Measurements from ENCODE around the gene GPRC5B.

The GPRC5B gene

DNA sequence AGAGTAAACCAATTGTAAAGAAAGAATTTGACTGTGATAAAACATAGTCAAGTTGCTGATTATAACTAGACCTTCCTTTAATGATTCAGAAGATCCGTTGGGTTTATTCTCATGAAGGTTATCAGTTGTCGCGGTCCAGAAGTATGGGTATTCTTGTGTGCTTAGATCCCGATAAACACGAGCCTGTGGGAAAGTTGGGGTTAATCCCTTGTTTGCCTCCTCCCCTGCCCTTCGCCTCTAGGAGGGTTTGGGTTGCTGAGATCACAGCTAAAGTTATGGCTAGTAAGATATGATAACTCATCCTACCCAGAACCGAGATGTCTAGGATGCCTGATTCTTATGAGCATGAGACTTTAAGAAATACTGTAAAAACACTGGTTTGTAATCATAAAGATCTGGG lies 66.8 kb downstream of the GPRC5B start:
- TF ChIP-seq CREB1 (IDR thresholded peaks at IDR 0.05; ENCODE audit: low read depth): no peak
- no peak for TF ChIP-seq ZBTB7A (IDR thresholded peaks at IDR 0.05; ENCODE audit: low read depth)
- no peak for TF ChIP-seq FOXM1 (IDR thresholded peaks at IDR 0.05; ENCODE audit: borderline replicate concordance, low read depth)

- TF ChIP-seq TCF12 (IDR thresholded peaks at IDR 0.05; ENCODE audit: low read depth) (no peak), MAX (IDR thresholded peaks at IDR 0.05) (no peak), RAD21 (IDR thresholded peaks at IDR 0.05; ENCODE audit: low read depth) (no peak), FOXM1 (IDR thresholded peaks at IDR 0.05; ENCODE audit: borderline replicate concordance, low read depth) (no peak), NFIC (IDR thresholded peaks at IDR 0.05) (no peak), TAF1 (IDR thresholded peaks at IDR 0.05; ENCODE audit: low read depth) (no peak)
- TF ChIP-seq, protein P1, sequence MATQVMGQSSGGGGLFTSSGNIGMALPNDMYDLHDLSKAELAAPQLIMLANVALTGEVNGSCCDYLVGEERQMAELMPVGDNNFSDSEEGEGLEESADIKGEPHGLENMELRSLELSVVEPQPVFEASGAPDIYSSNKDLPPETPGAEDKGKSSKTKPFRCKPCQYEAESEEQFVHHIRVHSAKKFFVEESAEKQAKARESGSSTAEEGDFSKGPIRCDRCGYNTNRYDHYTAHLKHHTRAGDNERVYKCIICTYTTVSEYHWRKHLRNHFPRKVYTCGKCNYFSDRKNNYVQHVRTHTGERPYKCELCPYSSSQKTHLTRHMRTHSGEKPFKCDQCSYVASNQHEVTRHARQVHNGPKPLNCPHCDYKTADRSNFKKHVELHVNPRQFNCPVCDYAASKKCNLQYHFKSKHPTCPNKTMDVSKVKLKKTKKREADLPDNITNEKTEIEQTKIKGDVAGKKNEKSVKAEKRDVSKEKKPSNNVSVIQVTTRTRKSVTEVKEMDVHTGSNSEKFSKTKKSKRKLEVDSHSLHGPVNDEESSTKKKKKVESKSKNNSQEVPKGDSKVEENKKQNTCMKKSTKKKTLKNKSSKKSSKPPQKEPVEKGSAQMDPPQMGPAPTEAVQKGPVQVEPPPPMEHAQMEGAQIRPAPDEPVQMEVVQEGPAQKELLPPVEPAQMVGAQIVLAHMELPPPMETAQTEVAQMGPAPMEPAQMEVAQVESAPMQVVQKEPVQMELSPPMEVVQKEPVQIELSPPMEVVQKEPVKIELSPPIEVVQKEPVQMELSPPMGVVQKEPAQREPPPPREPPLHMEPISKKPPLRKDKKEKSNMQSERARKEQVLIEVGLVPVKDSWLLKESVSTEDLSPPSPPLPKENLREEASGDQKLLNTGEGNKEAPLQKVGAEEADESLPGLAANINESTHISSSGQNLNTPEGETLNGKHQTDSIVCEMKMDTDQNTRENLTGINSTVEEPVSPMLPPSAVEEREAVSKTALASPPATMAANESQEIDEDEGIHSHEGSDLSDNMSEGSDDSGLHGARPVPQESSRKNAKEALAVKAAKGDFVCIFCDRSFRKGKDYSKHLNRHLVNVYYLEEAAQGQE (IDR thresholded peaks at IDR 0.05; ENCODE audit: low read depth): no peak
Observed at GRCh38 chr16:19817122-19817521, 67.5 kb downstream of the GPRC5B start.

- TF ChIP-seq TAF1 (IDR thresholded peaks at IDR 0.05; ENCODE audit: low read depth): no peak
- TF ChIP-seq, protein P1 (IDR thresholded peaks at IDR 0.05; ENCODE audit: low read depth): no peak
- no peak for TF ChIP-seq CEBPB (IDR thresholded peaks at IDR 0.05)
- TF ChIP-seq EGR1 (IDR thresholded peaks at IDR 0.05): no peak
- TF ChIP-seq ZBTB7A (IDR thresholded peaks at IDR 0.05; ENCODE audit: low read depth): no peak
- TF ChIP-seq, protein P2, sequence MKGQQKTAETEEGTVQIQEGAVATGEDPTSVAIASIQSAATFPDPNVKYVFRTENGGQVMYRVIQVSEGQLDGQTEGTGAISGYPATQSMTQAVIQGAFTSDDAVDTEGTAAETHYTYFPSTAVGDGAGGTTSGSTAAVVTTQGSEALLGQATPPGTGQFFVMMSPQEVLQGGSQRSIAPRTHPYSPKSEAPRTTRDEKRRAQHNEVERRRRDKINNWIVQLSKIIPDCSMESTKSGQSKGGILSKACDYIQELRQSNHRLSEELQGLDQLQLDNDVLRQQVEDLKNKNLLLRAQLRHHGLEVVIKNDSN (IDR thresholded peaks at IDR 0.05): no peak
- no peak for TF ChIP-seq NFIC (IDR thresholded peaks at IDR 0.05)
- no peak for TF ChIP-seq CREB1 (IDR thresholded peaks at IDR 0.05; ENCODE audit: low read depth)
- no peak for TF ChIP-seq TCF12 (IDR thresholded peaks at IDR 0.05; ENCODE audit: low read depth)
- no peak for TF ChIP-seq FOXM1 (IDR thresholded peaks at IDR 0.05; ENCODE audit: borderline replicate concordance, low read depth)
- no peak for TF ChIP-seq EP300 (IDR thresholded peaks at IDR 0.05; ENCODE audit: borderline replicate concordance)
- no peak for TF ChIP-seq RAD21 (IDR thresholded peaks at IDR 0.05; ENCODE audit: low read depth)
- TF ChIP-seq MAX (IDR thresholded peaks at IDR 0.05): no peak
- no peak for TF ChIP-seq TEAD4 (IDR thresholded peaks at IDR 0.05)
- TF ChIP-seq YY1 (IDR thresholded peaks at IDR 0.05; ENCODE audit: low read depth): no peak
Observed at GRCh38 chr16:19815418-19815817, 69.2 kb downstream of the GPRC5B start.

DNA sequence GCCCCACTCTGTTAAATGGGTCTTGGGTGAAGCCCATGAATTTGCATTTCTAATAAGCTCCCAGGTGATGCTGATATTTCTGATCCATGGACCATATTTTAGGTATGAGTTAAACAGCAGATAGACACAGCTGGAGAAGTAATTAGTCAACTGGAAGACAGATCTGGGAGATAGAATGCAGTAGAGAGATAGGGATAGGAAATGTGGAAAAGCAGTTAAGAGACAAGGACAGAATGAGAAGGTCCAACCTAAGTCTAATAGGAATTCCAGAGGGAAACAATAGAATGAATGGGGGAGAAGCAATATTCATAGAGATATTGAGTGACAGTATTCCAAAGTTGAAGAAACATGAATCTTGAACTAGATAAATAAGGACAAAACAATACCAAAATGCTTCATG lies 71.7 kb downstream of the GPRC5B start:
- no peak for TF ChIP-seq ZBTB7A (IDR thresholded peaks at IDR 0.05; ENCODE audit: low read depth)
- TF ChIP-seq EGR1 (IDR thresholded peaks at IDR 0.05): no peak
- TF ChIP-seq TAF1 (IDR thresholded peaks at IDR 0.05; ENCODE audit: low read depth): no peak
- no peak for TF ChIP-seq YY1 (IDR thresholded peaks at IDR 0.05; ENCODE audit: low read depth)

- no peak for TF ChIP-seq MAX (IDR thresholded peaks at IDR 0.05)
- no peak for TF ChIP-seq FOXM1 (IDR thresholded peaks at IDR 0.05; ENCODE audit: borderline replicate concordance, low read depth)
- TF ChIP-seq, protein P1 (IDR thresholded peaks at IDR 0.05; ENCODE audit: low read depth): no peak
- TF ChIP-seq EP300 (IDR thresholded peaks at IDR 0.05; ENCODE audit: borderline replicate concordance): no peak
- no peak for TF ChIP-seq CREB1 (IDR thresholded peaks at IDR 0.05; ENCODE audit: low read depth)
- TF ChIP-seq, protein P2 (IDR thresholded peaks at IDR 0.05): no peak
- TF ChIP-seq TAF1 (IDR thresholded peaks at IDR 0.05; ENCODE audit: low read depth): no peak
- TF ChIP-seq EGR1 (IDR thresholded peaks at IDR 0.05): no peak
- no peak for TF ChIP-seq NFIC (IDR thresholded peaks at IDR 0.05)
- no peak for TF ChIP-seq ZBTB7A (IDR thresholded peaks at IDR 0.05; ENCODE audit: low read depth)
- no peak for TF ChIP-seq CEBPB (IDR thresholded peaks at IDR 0.05)
- TF ChIP-seq TCF12 (IDR thresholded peaks at IDR 0.05; ENCODE audit: low read depth): no peak
- TF ChIP-seq RAD21 (IDR thresholded peaks at IDR 0.05; ENCODE audit: low read depth): no peak
- TF ChIP-seq YY1 (IDR thresholded peaks at IDR 0.05; ENCODE audit: low read depth): no peak
- no peak for TF ChIP-seq TEAD4 (IDR thresholded peaks at IDR 0.05)
Observed at GRCh38 chr16:19810817-19811731, 73.6 kb downstream of the GPRC5B start.

Measured in Ishikawa (cell line).